OCI-LY3 (cell line): Measurements from ENCODE around the gene PITRM1.
"Not testable (repeated sequence)": the region's sequence is repeated elsewhere in the genome, so short reads cannot be mapped to it uniquely, and the experiment has no call there.

Source experiments
- H2AFZ ChIP-seq: fragments of 200-600, 300-600 bp; shearing (Covaris generic); 2 replicates; pipeline ENCODE4 v1.6.0; 2014; ENCODE audit warnings: antibody characterized with exemption, low read depth, low read length
- H3K27ac ChIP-seq: fragments of 200-600, 300-600 bp; sonication (generic); 2 replicates; pipeline ENCODE4 v1.5.1; 2014; ENCODE audit warnings: mild to moderate bottlenecking, low read length, moderate library complexity, mixed read lengths
- H3K27me3 ChIP-seq: fragments of 200-600, 300-600 bp; sonication (generic); 2 replicates; pipeline ENCODE4 v1.6.1; 2014; ENCODE audit warnings: low read depth, low read length, mixed read lengths
- H3K36me3 ChIP-seq: fragments of 200-600, 300-600 bp; sonication (generic); replicated peaks from 2 replicates; pipeline ENCODE3; 2014; ENCODE audit warnings: low read depth, low read length, mixed read lengths
- H3K4me1 ChIP-seq: fragments of 300-600, 200-600 bp; sonication (generic); 2 replicates; pipeline ENCODE4 v1.6.1; 2014; ENCODE audit warnings: low read length, mixed read lengths
- H3K4me2 ChIP-seq: fragments of 200-600, 300-600 bp; sonication (generic); 2 replicates; pipeline ENCODE4 v1.6.1; 2014; ENCODE audit warnings: low read length, mixed read lengths
- H3K4me3 ChIP-seq: fragments of 300-600, 200-600 bp; sonication (generic); 2 replicates; pipeline ENCODE4 v1.5.1; 2014; ENCODE audit warnings: antibody characterized with exemption, mild to moderate bottlenecking, low read length, moderate library complexity
- H3K79me2 ChIP-seq: fragments of 300-600, 200-600 bp; shearing (Covaris generic); 2 replicates; pipeline ENCODE4 v1.6.1; 2014; ENCODE audit warnings: mild to moderate bottlenecking, low read length, mixed read lengths
- H3K9ac ChIP-seq: fragments of 300-600, 200-600 bp; shearing (Covaris generic); 2 replicates; pipeline ENCODE4 v1.6.0; 2014; ENCODE audit warnings: mild to moderate bottlenecking, low read length, moderate library complexity
- H3K9me3 ChIP-seq: fragments of 200-600, 300-600 bp; shearing (Covaris generic); 2 replicates; pipeline ENCODE4 v1.6.1; 2014; ENCODE audit warnings: low read length, mixed read lengths; ENCODE audit not compliant: insufficient read depth
- H4K20me1 ChIP-seq: fragments of 200-600, 300-600 bp; sonication (generic); 2 replicates; pipeline ENCODE4 v1.6.1; 2016; ENCODE audit warnings: low read length, mixed read lengths; ENCODE audit not compliant: insufficient read depth
- EZH2phosphoT487 ChIP-seq: fragments of 200-600 bp; shearing (Covaris generic); IDR thresholded peaks from 2 replicates; pipeline ENCODE4 v1.6.1; 2018; ENCODE audit warnings: antibody characterized with exemption, mixed run types, low read depth
- TF ChIP-seq, protein P1 (sequence below): fragments of 200-600, 300-600 bp; sonication (generic); IDR thresholded peaks from 2 replicates; pipeline ENCODE4 v1.5.1; 2014; ENCODE audit warnings: antibody characterized with exemption, low read length, low read depth

PITRM1 gene, protein sequence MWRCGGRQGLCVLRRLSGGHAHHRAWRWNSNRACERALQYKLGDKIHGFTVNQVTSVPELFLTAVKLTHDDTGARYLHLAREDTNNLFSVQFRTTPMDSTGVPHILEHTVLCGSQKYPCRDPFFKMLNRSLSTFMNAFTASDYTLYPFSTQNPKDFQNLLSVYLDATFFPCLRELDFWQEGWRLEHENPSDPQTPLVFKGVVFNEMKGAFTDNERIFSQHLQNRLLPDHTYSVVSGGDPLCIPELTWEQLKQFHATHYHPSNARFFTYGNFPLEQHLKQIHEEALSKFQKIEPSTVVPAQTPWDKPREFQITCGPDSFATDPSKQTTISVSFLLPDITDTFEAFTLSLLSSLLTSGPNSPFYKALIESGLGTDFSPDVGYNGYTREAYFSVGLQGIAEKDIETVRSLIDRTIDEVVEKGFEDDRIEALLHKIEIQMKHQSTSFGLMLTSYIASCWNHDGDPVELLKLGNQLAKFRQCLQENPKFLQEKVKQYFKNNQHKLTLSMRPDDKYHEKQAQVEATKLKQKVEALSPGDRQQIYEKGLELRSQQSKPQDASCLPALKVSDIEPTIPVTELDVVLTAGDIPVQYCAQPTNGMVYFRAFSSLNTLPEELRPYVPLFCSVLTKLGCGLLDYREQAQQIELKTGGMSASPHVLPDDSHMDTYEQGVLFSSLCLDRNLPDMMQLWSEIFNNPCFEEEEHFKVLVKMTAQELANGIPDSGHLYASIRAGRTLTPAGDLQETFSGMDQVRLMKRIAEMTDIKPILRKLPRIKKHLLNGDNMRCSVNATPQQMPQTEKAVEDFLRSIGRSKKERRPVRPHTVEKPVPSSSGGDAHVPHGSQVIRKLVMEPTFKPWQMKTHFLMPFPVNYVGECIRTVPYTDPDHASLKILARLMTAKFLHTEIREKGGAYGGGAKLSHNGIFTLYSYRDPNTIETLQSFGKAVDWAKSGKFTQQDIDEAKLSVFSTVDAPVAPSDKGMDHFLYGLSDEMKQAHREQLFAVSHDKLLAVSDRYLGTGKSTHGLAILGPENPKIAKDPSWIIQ

DNA sequence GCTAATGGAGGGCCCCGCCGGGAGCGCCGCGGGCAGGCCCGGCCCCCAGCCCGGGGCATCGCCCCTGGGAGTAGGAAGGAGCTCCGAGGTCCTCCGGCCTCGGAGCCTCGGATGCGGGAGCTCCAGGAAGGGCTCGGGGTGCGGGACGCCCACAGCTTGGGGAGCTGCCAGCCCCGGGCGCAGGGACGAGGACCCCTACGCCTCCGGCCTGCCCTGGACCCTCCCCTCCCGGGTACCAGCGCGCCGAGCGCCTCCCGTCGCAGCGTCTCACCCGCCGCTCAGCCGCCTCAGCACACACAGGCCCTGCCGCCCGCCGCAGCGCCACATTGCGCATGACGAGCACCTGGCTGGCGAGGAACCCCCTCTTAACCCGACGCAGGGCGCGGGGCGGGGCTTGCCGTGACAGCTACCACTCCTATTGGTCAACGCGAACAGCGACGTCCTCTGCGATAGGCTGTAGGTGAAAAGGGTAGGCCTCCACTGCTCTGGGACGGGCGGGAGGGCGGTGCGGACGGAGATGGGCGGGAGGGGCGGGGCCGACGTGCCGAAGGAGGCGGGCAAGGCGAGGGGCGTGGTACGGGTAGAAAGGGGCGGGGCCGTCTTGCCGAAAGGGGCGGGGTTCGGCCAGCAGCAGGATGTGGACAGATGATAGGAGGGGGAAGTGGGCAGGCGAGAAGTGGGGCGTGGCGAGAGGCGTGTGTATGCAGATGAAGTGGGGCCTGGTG is at the start of gene PITRM1:
Gene PITRM1 (minus strand): TSS at position 337 of the 725 bp plus-strand sequence. CDS start 10 bp downstream, at position 327.
- peak within 1 kb of the TSS; percentile 79 for H3K9ac ChIP-seq
- peak within 1 kb of the TSS; percentile 98 for H3K4me3 ChIP-seq
- H3K27ac ChIP-seq = peak within 1 kb of the TSS; percentile 27
- peak within 1 kb of the TSS; percentile 85 for H2AFZ ChIP-seq
- peaks cover 23% of the 10 kb centered on the region for H3K27me3 ChIP-seq
- TF ChIP-seq EZH2phosphoT487 = no peak
- TF ChIP-seq, protein P1, sequence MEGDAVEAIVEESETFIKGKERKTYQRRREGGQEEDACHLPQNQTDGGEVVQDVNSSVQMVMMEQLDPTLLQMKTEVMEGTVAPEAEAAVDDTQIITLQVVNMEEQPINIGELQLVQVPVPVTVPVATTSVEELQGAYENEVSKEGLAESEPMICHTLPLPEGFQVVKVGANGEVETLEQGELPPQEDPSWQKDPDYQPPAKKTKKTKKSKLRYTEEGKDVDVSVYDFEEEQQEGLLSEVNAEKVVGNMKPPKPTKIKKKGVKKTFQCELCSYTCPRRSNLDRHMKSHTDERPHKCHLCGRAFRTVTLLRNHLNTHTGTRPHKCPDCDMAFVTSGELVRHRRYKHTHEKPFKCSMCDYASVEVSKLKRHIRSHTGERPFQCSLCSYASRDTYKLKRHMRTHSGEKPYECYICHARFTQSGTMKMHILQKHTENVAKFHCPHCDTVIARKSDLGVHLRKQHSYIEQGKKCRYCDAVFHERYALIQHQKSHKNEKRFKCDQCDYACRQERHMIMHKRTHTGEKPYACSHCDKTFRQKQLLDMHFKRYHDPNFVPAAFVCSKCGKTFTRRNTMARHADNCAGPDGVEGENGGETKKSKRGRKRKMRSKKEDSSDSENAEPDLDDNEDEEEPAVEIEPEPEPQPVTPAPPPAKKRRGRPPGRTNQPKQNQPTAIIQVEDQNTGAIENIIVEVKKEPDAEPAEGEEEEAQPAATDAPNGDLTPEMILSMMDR = no peak
- H3K36me3 ChIP-seq = peaks cover 11% of the 10 kb centered on the region
- no peaks in the 10 kb centered on the region for H3K9me3 ChIP-seq
- peak within 1 kb of the TSS; percentile 85 for H3K4me2 ChIP-seq
- no peaks in the 10 kb centered on the region for H4K20me1 ChIP-seq
- peaks cover 19% of the 10 kb centered on the region for H3K79me2 ChIP-seq
- H3K4me1 ChIP-seq = peaks cover 3% of the 10 kb centered on the region

DNA sequence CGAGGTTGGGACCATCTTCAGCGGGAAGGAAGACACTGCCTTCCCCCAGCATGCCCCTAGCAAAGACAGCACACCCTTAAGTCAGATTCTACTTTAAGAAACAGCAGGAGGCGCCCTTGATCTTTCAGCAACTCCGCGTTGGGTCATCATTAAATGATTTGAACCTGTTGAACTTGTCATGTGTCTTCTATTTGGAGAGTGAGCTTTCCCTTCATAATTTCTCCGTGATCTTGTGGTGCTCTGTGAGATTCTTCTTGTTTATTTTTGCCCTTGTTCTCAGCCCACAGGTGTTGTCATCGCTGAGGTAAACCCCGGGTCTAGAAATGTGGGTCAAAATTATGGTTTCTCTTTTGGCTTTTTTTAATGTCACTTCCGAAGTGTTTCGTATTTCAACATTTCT is 49.5 kb upstream of the PITRM1 start:
- H3K36me3 ChIP-seq = no peaks in the 10 kb centered on the region
- H3K9ac ChIP-seq = no peak overlapping the region
- H3K9me3 ChIP-seq = no peaks in the 10 kb centered on the region
- H3K79me2 ChIP-seq = no peaks in the 10 kb centered on the region
- H3K4me3 ChIP-seq = no peak overlapping the region
- no peak overlapping the region for H2AFZ ChIP-seq
- TF ChIP-seq, protein P1 = peak; percentile 14; the same call in 1 of the 2 replicates
- no peak for TF ChIP-seq EZH2phosphoT487
- H4K20me1 ChIP-seq = no peaks in the 10 kb centered on the region
- H3K27ac ChIP-seq = no peak overlapping the region
- no peak overlapping the region for H3K4me2 ChIP-seq
- H3K27me3 ChIP-seq = no peaks in the 10 kb centered on the region
- no peaks in the 10 kb centered on the region for H3K4me1 ChIP-seq

DNA sequence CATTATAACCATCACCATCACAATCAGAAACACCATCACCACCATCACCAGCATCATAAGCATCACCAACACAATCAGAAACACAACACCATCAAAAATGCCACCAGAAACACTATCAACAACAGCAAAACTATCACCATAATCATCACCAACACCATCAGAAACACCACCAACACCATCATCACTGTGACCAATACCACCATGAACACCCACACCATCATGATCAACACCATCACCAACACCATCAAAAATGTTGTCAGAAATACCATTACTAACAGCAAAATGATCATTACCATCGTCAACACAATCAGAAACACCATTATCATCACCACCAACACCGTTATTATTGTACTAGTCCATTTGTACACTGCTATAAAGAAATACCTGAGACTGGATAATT is 49.0 kb upstream of the PITRM1 start:
- H3K9ac ChIP-seq, H3K4me2 ChIP-seq, H3K36me3 ChIP-seq, H3K27me3 ChIP-seq, H3K27ac ChIP-seq, H3K9me3 ChIP-seq, H4K20me1 ChIP-seq, H2AFZ ChIP-seq, H3K4me3 ChIP-seq, H3K4me1 ChIP-seq, H3K79me2 ChIP-seq: not testable (repeated sequence)

DNA sequence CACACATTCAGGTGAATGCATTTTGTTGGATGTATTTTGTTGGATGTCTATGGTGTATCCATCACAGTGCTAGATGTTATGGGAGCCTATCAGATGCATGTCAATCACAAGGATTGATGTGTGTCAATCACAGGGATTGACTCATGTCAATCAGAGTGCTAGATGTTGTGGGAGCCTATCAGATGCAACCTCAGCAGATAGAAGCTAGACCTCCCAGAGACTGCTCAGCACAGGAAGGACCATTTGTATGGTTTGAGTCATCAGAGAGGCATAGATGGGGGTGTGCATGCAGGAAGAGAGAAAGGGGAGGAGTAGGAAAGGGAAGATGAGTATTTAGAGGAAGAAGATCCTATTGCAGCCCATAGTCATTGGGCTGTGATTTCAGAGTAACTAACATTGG is 48.3 kb upstream of the PITRM1 start:
- Histone ChIP-seq H3K36me3 (no peaks in the 10 kb centered on the region), H3K27me3 (no peaks in the 10 kb centered on the region), H3K9ac (no peak overlapping the region), H3K9me3 (no peaks in the 10 kb centered on the region), H3K27ac (no peak overlapping the region), H3K4me3 (no peak overlapping the region), H4K20me1 (no peaks in the 10 kb centered on the region), H3K4me2 (no peak overlapping the region), H2AFZ (no peak overlapping the region), H3K79me2 (no peaks in the 10 kb centered on the region), H3K4me1 (no peaks in the 10 kb centered on the region)
- TF ChIP-seq EZH2phosphoT487 = no peak
- TF ChIP-seq, protein P1 = no peak

DNA sequence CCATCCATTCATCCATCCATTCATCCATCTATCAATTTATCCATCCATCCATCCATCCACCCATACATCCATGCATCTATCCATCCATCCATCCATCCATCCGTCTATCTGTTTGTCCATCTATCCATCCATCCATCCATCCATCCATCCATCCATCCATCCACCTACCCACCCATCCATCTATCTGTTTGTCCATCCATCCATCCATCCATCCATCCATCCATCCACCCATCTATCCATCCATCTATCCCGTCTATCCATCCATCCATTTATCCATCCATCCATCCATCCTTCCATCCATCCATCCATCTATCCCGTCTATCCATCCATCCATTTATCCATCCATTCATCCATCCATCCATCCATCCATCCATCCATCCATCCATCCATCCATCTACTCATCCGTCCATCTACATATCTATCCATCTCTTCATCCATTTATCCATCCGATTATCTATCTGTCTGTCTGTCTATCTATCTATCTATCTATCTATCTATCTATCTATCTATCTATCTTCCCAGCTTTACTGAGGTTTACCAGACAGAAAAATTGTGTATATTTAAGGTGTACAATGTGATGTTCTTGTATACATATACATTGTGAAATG is 46.5 kb upstream of the PITRM1 start:
- H4K20me1 ChIP-seq, H3K4me3 ChIP-seq, H3K27me3 ChIP-seq, H3K4me2 ChIP-seq, H3K4me1 ChIP-seq, H3K9ac ChIP-seq, H3K27ac ChIP-seq, H3K9me3 ChIP-seq, H3K79me2 ChIP-seq, H2AFZ ChIP-seq, H3K36me3 ChIP-seq: not testable (repeated sequence)
